Measurements from ENCODE around the gene ATP10A.

Gene ATP10A

DNA sequence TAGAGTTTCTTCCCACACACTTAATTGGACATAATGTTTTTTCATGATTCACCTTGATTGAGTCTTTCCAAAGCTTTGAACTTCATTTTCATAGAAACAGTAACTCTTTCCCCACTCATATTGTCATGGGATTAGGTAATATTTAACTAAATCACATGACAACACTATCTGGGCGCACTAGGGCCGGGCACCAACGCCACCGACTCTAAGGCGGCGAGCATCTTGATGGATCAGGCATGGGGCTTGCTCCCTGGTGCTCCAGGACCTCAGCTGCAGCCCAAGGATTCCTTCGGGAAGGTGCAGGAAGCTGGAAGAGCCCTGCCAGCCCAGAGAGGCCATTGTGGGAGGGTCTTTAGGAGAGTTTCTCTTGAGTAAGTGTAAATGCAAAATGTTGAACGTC lies 231.2 kb downstream of the ATP10A start:
- no peak for DNase-seq
